H9 (cell line): ENCODE data around the gene YEATS2. TPM values are rescaled to one million over a fixed set of nuclear protein-coding genes. Genes with fewer than 3 reads are reported as not detected.

ENCODE experiments used
- DNase-seq: peaks from one replicate; pipeline ENCODE4 v3.0.0-alpha.2; 2017
- H2AFZ ChIP-seq: one replicate; pipeline ENCODE4 v1.6.1; 2013; ENCODE audit warnings: mild to moderate bottlenecking, low read length, control low read depth, moderate library complexity
- H2AK5ac ChIP-seq: 2 replicates; pipeline ENCODE4 v1.6.1; 2013; ENCODE audit warnings: low read length, control low read depth, mixed read lengths; ENCODE audit not compliant: insufficient read length
- H2BK120ac ChIP-seq: one replicate; pipeline ENCODE4 v1.6.1; 2013; ENCODE audit warnings: low read depth, mild to moderate bottlenecking, low read length, control low read depth, inconsistent platforms; ENCODE audit not compliant: poor library complexity, severe bottlenecking
- H2BK12ac ChIP-seq: 2 replicates; pipeline ENCODE4 v1.6.1; 2013; ENCODE audit warnings: low read length, control low read depth, mixed read lengths, low read depth; ENCODE audit not compliant: insufficient read length
- H2BK15ac ChIP-seq: 2 replicates; pipeline ENCODE4 v1.6.1; 2013; ENCODE audit warnings: low read depth, low read length, control low read depth
- H2BK20ac ChIP-seq: one replicate; pipeline ENCODE4 v1.6.1; 2013; ENCODE audit warnings: low read depth, mild to moderate bottlenecking, low read length, control low read depth, inconsistent platforms; ENCODE audit not compliant: poor library complexity, severe bottlenecking
- H2BK5ac ChIP-seq: 2 replicates; pipeline ENCODE4 v1.6.1; 2013; ENCODE audit warnings: low read length, control low read depth, mixed read lengths; ENCODE audit not compliant: insufficient read length
- H3K14ac ChIP-seq: 2 replicates; pipeline ENCODE4 v1.6.1; 2013; ENCODE audit warnings: low read length, control low read depth; ENCODE audit not compliant: insufficient read depth
- H3K18ac ChIP-seq: 2 replicates; pipeline ENCODE4 v1.6.1; 2013; ENCODE audit warnings: low read depth, mild to moderate bottlenecking, mixed read lengths, low read length, control low read depth; ENCODE audit not compliant: insufficient read length
- H3K23ac ChIP-seq: 2 replicates; pipeline ENCODE4 v1.6.1; 2013; ENCODE audit warnings: low read length, control low read depth, mixed read lengths, low read depth; ENCODE audit not compliant: insufficient read length
- H3K23me2 ChIP-seq: 2 replicates; pipeline ENCODE4 v1.6.1; 2013; ENCODE audit warnings: low read depth, mild to moderate bottlenecking, mixed read lengths, low read length, control low read depth; ENCODE audit not compliant: insufficient read length, poor library complexity, severe bottlenecking
- H3K27ac ChIP-seq: 2 replicates; pipeline ENCODE4 v1.5.1; 2013; ENCODE audit warnings: low read length, control low read depth, mixed read lengths, low read depth; ENCODE audit not compliant: insufficient read length
- H3K27me3 ChIP-seq: 2 replicates; pipeline ENCODE4 v1.6.1; 2013; ENCODE audit warnings: low read length, control low read depth, inconsistent platforms; ENCODE audit not compliant: insufficient read depth
- H3K4ac ChIP-seq: 2 replicates; pipeline ENCODE4 v1.6.1; 2013; ENCODE audit warnings: low read depth, mild to moderate bottlenecking, control low read depth, inconsistent platforms, low read length, moderate library complexity
- H3K4me1 ChIP-seq: 2 replicates; pipeline ENCODE4 v1.6.1; 2013; ENCODE audit warnings: low read length, control low read depth, inconsistent platforms; ENCODE audit not compliant: insufficient read depth
- H3K4me2 ChIP-seq: 2 replicates; pipeline ENCODE4 v1.6.1; 2013; ENCODE audit warnings: low read length, control low read depth, mixed read lengths; ENCODE audit not compliant: insufficient read length, insufficient read depth
- H3K56ac ChIP-seq: 2 replicates; pipeline ENCODE4 v1.6.1; 2013; ENCODE audit warnings: low read depth, mild to moderate bottlenecking, mixed read lengths, low read length, control low read depth; ENCODE audit not compliant: insufficient read length
- H3K79me1 ChIP-seq: 2 replicates; pipeline ENCODE4 v1.6.1; 2013; ENCODE audit warnings: low read depth, mild to moderate bottlenecking, moderate library complexity, low read length, control low read depth, inconsistent platforms; ENCODE audit not compliant: insufficient read depth, poor library complexity, severe bottlenecking
- H3K79me2 ChIP-seq: 2 replicates; pipeline ENCODE4 v1.6.1; 2013; ENCODE audit warnings: low read length, control low read depth, inconsistent platforms; ENCODE audit not compliant: insufficient read depth
- H3K9ac ChIP-seq: 2 replicates; pipeline ENCODE4 v1.6.1; 2013; ENCODE audit warnings: low read length, control low read depth, mixed read lengths; ENCODE audit not compliant: insufficient read length; ENCODE audit errors: extremely low read depth
- H3K9me3 ChIP-seq: one replicate; pipeline ENCODE4 v1.6.1; 2013; ENCODE audit warnings: low read depth, low read length, inconsistent platforms; ENCODE audit not compliant: control insufficient read depth
- H3T11ph ChIP-seq: one replicate; pipeline ENCODE4 v1.6.1; 2013; ENCODE audit warnings: mild to moderate bottlenecking, low read length, control low read depth, inconsistent platforms
- H4K20me1 ChIP-seq: one replicate; pipeline ENCODE4 v1.6.1; 2013; ENCODE audit not compliant: control insufficient read depth, insufficient read length, insufficient read depth
- H4K5ac ChIP-seq: 2 replicates; pipeline ENCODE4 v1.6.1; 2013; ENCODE audit warnings: low read depth, mild to moderate bottlenecking, mixed read lengths, low read length, control low read depth; ENCODE audit not compliant: insufficient read length
- H4K8ac ChIP-seq: replicated peaks from 2 replicates; pipeline ENCODE4 v1.6.1; 2013; ENCODE audit warnings: low read length, control low read depth, mixed read lengths, low read depth; ENCODE audit not compliant: insufficient read length
- H4K91ac ChIP-seq: 2 replicates; pipeline ENCODE4 v1.6.1; 2013; ENCODE audit warnings: low read depth, mild to moderate bottlenecking, moderate library complexity, mixed read lengths, low read length, control low read depth; ENCODE audit not compliant: insufficient read length
- H3K27ac Mint-ChIP-seq, 3 experiments: 2 replicates in 2 of 3; 3 replicates in 1 of 3; pipeline ENCODE4 v1.8.0; 2020 to 2021; ENCODE audit warnings: mixed read lengths in 3 of 3, mild to moderate bottlenecking in 1 of 3, moderate library complexity in 1 of 3
- H3K27me3 Mint-ChIP-seq: 2 replicates; pipeline ENCODE4 v1.8.0; 2021; ENCODE audit warnings: low read depth, mild to moderate bottlenecking, moderate library complexity, mixed read lengths
- H3K36me3 Mint-ChIP-seq, 3 experiments: 2 replicates in 2 of 3; 3 replicates in 1 of 3; pipeline ENCODE4 v1.8.0; 2020 to 2021; ENCODE audit warnings: low read depth in 3 of 3, mixed read lengths in 3 of 3; ENCODE audit not compliant: insufficient read depth in 1 of 3
- H3K4me1 Mint-ChIP-seq, 2 experiments: 2 replicates each; pipeline ENCODE4 v1.8.0; 2020; ENCODE audit warnings: mixed read lengths in 2 of 2
- H3K4me3 Mint-ChIP-seq, 2 experiments: 2 replicates in 1 of 2; 3 replicates in 1 of 2; pipeline ENCODE4 v1.8.0; 2020 to 2021; ENCODE audit warnings: mild to moderate bottlenecking in 2 of 2, mixed read lengths in 2 of 2, moderate library complexity in 1 of 2
- H3K9me3 Mint-ChIP-seq, 2 experiments: 2 replicates in 1 of 2; 3 replicates in 1 of 2; pipeline ENCODE4 v1.8.0; 2020; ENCODE audit warnings: mild to moderate bottlenecking in 2 of 2, mixed read lengths in 2 of 2, moderate library complexity in 1 of 2
- CTCF ChIP-seq: fragments of 200-600 bp; sonication (generic); conservative IDR thresholded peaks from 3 replicates; pipeline ENCODE4 v1.8.0; 2021; ENCODE audit warnings: antibody characterized with exemption, mild to moderate bottlenecking
- WGBS: extraction: QIAGEN DNeasy Blood & Tissue Kit; methylation state at CpG from one replicate; pipeline ENCODE4 v1.1.7; 2013; ENCODE audit warnings: missing lambda C conversion rate, low lambda C conversion rate, mixed read lengths; ENCODE audit not compliant: insufficient read length; ENCODE audit errors: extremely low coverage; 5-methylcytosine and 5-hydroxymethylcytosine counted together
- total RNA-seq: library from RNA; stranded (reverse); gene quantifications from 2 replicates; pipeline ENCODE4 v1.2.1, GENCODE V29; 2021

The YEATS2 gene
- total RNA-seq, 1 experiment from 2014 or later: 40.3 TPM

- H3K36me3 Mint-ChIP-seq: peaks cover 19 to 73% (median 72%) of the 10 kb centered on the region in 3 experiments; a peak in 6 of 7 replicates
- H2BK120ac ChIP-seq: no peak overlapping the region
- H3K27ac ChIP-seq: no peak overlapping the region
- H3K23ac ChIP-seq: no peak overlapping the region
- no peaks in the 10 kb centered on the region for H3K79me2 ChIP-seq
- no peak overlapping the region for H4K5ac ChIP-seq
- H3K27ac Mint-ChIP-seq: peak overlapping the region in 2 of 3 experiments; percentile 20 to 49; a peak in 1 of 7 replicates
- no peaks in the 10 kb centered on the region for H3K23me2 ChIP-seq
- H3K79me1 ChIP-seq: no peaks in the 10 kb centered on the region
- no peak overlapping the region for H2AK5ac ChIP-seq
- no peak overlapping the region for H2BK15ac ChIP-seq
- H3K9ac ChIP-seq: no peak overlapping the region
- no peaks in the 10 kb centered on the region for H4K20me1 ChIP-seq
- no peaks in the 10 kb centered on the region for H3K4me1 ChIP-seq
- no peaks in the 10 kb centered on the region for H3K9me3 Mint-ChIP-seq
- no peaks in the 10 kb centered on the region for H3K27me3 Mint-ChIP-seq
- no peak overlapping the region for H2BK5ac ChIP-seq
- H4K91ac ChIP-seq: no peak overlapping the region
- no peak overlapping the region for H4K8ac ChIP-seq
- TF ChIP-seq CTCF: no peak
- no CpG with 5 or more reads among the region's 4 CpGs for WGBS
- H2BK12ac ChIP-seq: no peak overlapping the region
- H3K27me3 ChIP-seq: no peaks in the 10 kb centered on the region
- no peak for DNase-seq
- H3T11ph ChIP-seq: no peak overlapping the region
- no peaks in the 10 kb centered on the region; a peak in 2 of 4 replicates for H3K4me1 Mint-ChIP-seq
- no peak overlapping the region for H3K18ac ChIP-seq
- H3K4me2 ChIP-seq: no peak overlapping the region
- H2BK20ac ChIP-seq: no peak overlapping the region
- H3K9me3 ChIP-seq: no peaks in the 10 kb centered on the region
- no peak overlapping the region for H3K4me3 Mint-ChIP-seq
- H2AFZ ChIP-seq: no peak overlapping the region
- no peak overlapping the region for H3K4ac ChIP-seq
- H3K56ac ChIP-seq: no peak overlapping the region
- no peak overlapping the region for H3K14ac ChIP-seq
Observed at GRCh38 chr3:183845090-183845489, 147.5 kb downstream of the YEATS2 start.
